K562 (cell line): ENCODE data around the gene PLXND1. TPM values are rescaled to one million over a fixed set of nuclear protein-coding genes. Genes with fewer than 3 reads are reported as not detected.

Experiments
- ATAC-seq: fragments of 200-7000 bp; cut with Tn5 transposase; 3 replicates; pipeline ENCODE4 v1.9.1; 2020; ENCODE audit warnings: moderate library complexity
- BruUV-seq: library from RNA; stranded (reverse); fragments of 400-500 nt; replicated peaks from 2 replicates; lab custom pipeline; 2021; lab: Mats Ljungman, UMichigan
- CTCF ChIA-PET: fragments of 300-600 bp; formaldehyde crosslinking; extraction: SDS; loops from one replicate; lab custom pipeline; 2021; ENCODE audit warnings: low intra/inter-chr PET ratio; lab: Yijun Ruan, JAX
- POLR2A ChIA-PET: fragments of 300-600, 350-650 bp; sonication (Branson Sonifier 250); formaldehyde crosslinking; extraction: SDS; loops from one replicate; lab custom pipeline; 2021; ENCODE audit warnings: antibody characterized with exemption, inconsistent platforms; lab: Yijun Ruan, JAX
- DNase-seq, 4 experiments: peaks; one replicate each; pipeline versions ENCODE4 v3.0.0 to v3.0.0-alpha.2; 2011 to 2018; ENCODE audit warnings: low spot score in 3 of 4, mixed read lengths in 3 of 4; ENCODE audit errors: extremely low read depth in 1 of 4
- FAIRE-seq: peaks from 2 replicates; lab custom pipeline; 2011; peaks lifted over from hg19 to GRCh38; lab: Jason Lieb, UNC
- H2AFZ ChIP-seq: 2 replicates; pipeline ENCODE4 v1.6.0; 2011; ENCODE audit warnings: low read depth, low read length, control low read depth, inconsistent platforms
- H3K27ac ChIP-seq: fragments of 200-600 bp; 3 replicates; pipeline ENCODE4 v1.8.0; 2011; ENCODE audit warnings: low read depth, mild to moderate bottlenecking, control low read depth, inconsistent platforms, low read length, moderate library complexity, mixed read lengths; ENCODE audit errors: extremely low read depth
- H3K27me3 ChIP-seq, 2 experiments: fragments of 300-600 bp in 1 of 2; 2 replicates in 1 of 2; 3 replicates in 1 of 2; pipeline versions ENCODE4 v1.6.0 to v1.8.0; 2011; ENCODE audit warnings: inconsistent platforms in 2 of 2, low read length in 2 of 2, mild to moderate bottlenecking in 1 of 2, mixed read lengths in 1 of 2, moderate library complexity in 1 of 2; ENCODE audit not compliant: control insufficient read depth in 2 of 2, insufficient read depth in 2 of 2
- H3K36me3 ChIP-seq: fragments of 300-600 bp; 3 replicates; pipeline ENCODE4 v1.8.0; 2011; ENCODE audit warnings: mild to moderate bottlenecking, low read length, inconsistent platforms; ENCODE audit not compliant: control insufficient read depth, insufficient read depth
- H3K4me1 ChIP-seq, 2 experiments: fragments of 200-600 bp in 1 of 2; replicated peaks in 1 of 2; 2 replicates in 1 of 2; 3 replicates in 1 of 2; pipeline versions ENCODE4 v1.5.1 to v1.8.0; 2011; ENCODE audit warnings: inconsistent platforms in 2 of 2, low read length in 2 of 2, mild to moderate bottlenecking in 1 of 2, mixed read lengths in 1 of 2, moderate library complexity in 1 of 2; ENCODE audit not compliant: control insufficient read depth in 2 of 2, insufficient read depth in 2 of 2
- H3K4me2 ChIP-seq: 2 replicates; pipeline ENCODE4 v1.6.1; 2011; ENCODE audit warnings: low read length, control low read depth, inconsistent platforms, mixed read lengths; ENCODE audit not compliant: insufficient read depth
- H3K4me3 ChIP-seq: fragments of 200-600 bp; sonication (generic), shearing (Covaris generic); 2 replicates; pipeline ENCODE4 v1.5.1; 2016; ENCODE audit warnings: control low read depth, inconsistent platforms
- H3K79me2 ChIP-seq: fragments of 200-600 bp; 3 replicates; pipeline ENCODE4 v1.8.0; 2011; ENCODE audit warnings: low read length, inconsistent platforms; ENCODE audit not compliant: control insufficient read depth, insufficient read depth
- H3K9ac ChIP-seq, 2 experiments: 2 replicates each; pipeline versions ENCODE4 v1.6.0 to v1.6.1; 2011; ENCODE audit warnings: low read depth in 2 of 2, low read length in 2 of 2, control low read depth in 1 of 2, inconsistent platforms in 1 of 2, mild to moderate bottlenecking in 1 of 2, mixed read lengths in 1 of 2; ENCODE audit not compliant: insufficient read depth in 1 of 2
- H3K9me1 ChIP-seq: one replicate; pipeline ENCODE4 v1.6.0; 2011; ENCODE audit warnings: inconsistent platforms, mild to moderate bottlenecking, low read length, moderate library complexity; ENCODE audit not compliant: control insufficient read depth, insufficient read depth
- H3K9me3 ChIP-seq: replicated peaks from 2 replicates; pipeline ENCODE4 v1.5.1; 2011; ENCODE audit warnings: low read depth, low read length, inconsistent platforms; ENCODE audit not compliant: control insufficient read depth, insufficient read depth
- H4K20me1 ChIP-seq: replicated peaks from 2 replicates; pipeline ENCODE4 v1.6.1; 2011; ENCODE audit warnings: low read length, inconsistent platforms, mixed read lengths; ENCODE audit not compliant: control insufficient read depth, insufficient read depth
- BCOR ChIP-seq: fragments of 450-650 bp; IDR thresholded peaks from 2 replicates; pipeline ENCODE4 v1.6.1; 2016
- JUN ChIP-seq, 2 experiments: sonication (generic) in 1 of 2; formaldehyde crosslinking in 1 of 2; IDR thresholded peaks; 2 replicates each; pipeline versions ENCODE4 v1.6.1 to v1.8.0; 2012 to 2022; ENCODE audit warnings: borderline replicate concordance in 2 of 2, mild to moderate bottlenecking in 2 of 2, improper control_type of control experiment in 1 of 2, low read depth in 1 of 2, low read length in 1 of 2, missing genetic modification reagents in 1 of 2
- RUNX1 ChIP-seq: sonication (generic); IDR thresholded peaks from 2 replicates; pipeline ENCODE4 v1.6.1; 2016; ENCODE audit warnings: antibody characterized with exemption, low read depth
- ZNF354B ChIP-seq: fragments of 250-450 bp; sonication (Bioruptor Pico); IDR thresholded peaks from 2 replicates; pipeline ENCODE4 v1.4.0; 2020
- WGBS: fragments of 100-300 bp; shearing (Covaris generic); methylation state at CpG from one replicate; pipeline ENCODE4 v1.1.6; 2016; ENCODE audit warnings: low coverage, mixed read lengths; ENCODE audit not compliant: insufficient coverage; ENCODE audit errors: missing lambda C conversion rate; 5-methylcytosine and 5-hydroxymethylcytosine counted together
- in situ Hi-C: fragments of 300-500 bp; cut with MboI; formaldehyde crosslinking; loops from 4 replicates; pipeline ENCODE4 v1.15.0; 2018; ENCODE audit warnings: inconsistent platforms, mixed read lengths
- intact Hi-C: fragments of 100-400 bp; cut with micrococcal nuclease; formaldehyde crosslinking; loops from 2 replicates; pipeline ENCODE4 v1.14.2; 2022
- polyA plus RNA-seq, 8 experiments: library from polyadenylated mRNA; depleted of rRNA in 4 of 8; stranded (reverse) in 5 of 8; unstranded in 3 of 8; fragments of >200 nt; fragmentation: Nextera tagmentation in 2 of 8; fragmentation: Illumina TruSeq in 1 of 8; extraction: Ambion mirVana in 2 of 8; extraction: Trizol in 1 of 8; gene quantifications; 2 replicates each; pipeline versions ENCODE4 v1.2.1 to v1.2.3, GENCODE V29; 2011 to 2014; ENCODE audit warnings: inconsistent platforms in 1 of 8, missing spikeins in 1 of 8
- total RNA-seq, 7 experiments: library from RNA; depleted of rRNA in 6 of 7; stranded (reverse); fragments of >200 nt in 6 of 7; fragmentation: Illumina TruSeq in 2 of 7; extraction: Trizol in 2 of 7; gene quantifications; 2 replicates each; pipeline versions ENCODE4 v1.2.1 to v1.2.3, GENCODE V29; 2011 to 2021; ENCODE audit warnings: low replicate concordance in 1 of 7
- TF ChIP-seq, protein P1 (sequence below): fragments of 450-650 bp; conservative IDR thresholded peaks from 2 replicates; pipeline ENCODE4 v1.6.1; 2016; ENCODE audit warnings: missing genetic modification characterization, low read depth, mild to moderate bottlenecking, control low read depth, missing compliant biosample characterization
- TF ChIP-seq, protein P2 (sequence below): sonication (generic); formaldehyde crosslinking; IDR thresholded peaks from 2 replicates; pipeline ENCODE4 v1.5.0; 2020; ENCODE audit warnings: missing genetic modification reagents
- TF ChIP-seq, protein P3 (sequence below): sonication (generic); formaldehyde crosslinking; IDR thresholded peaks from 2 replicates; pipeline ENCODE4 v1.8.0; 2022; ENCODE audit warnings: mild to moderate bottlenecking, missing genetic modification reagents
- TF ChIP-seq, protein P4 (sequence below): fragments of 250-450 bp; sonication (Bioruptor Pico); IDR thresholded peaks from 2 replicates; pipeline ENCODE4 v1.9.0; 2021; ENCODE audit warnings: mild to moderate bottlenecking, inconsistent platforms
- TF ChIP-seq, protein P5 (sequence below): fragments of 450-650 bp; IDR thresholded peaks from 2 replicates; pipeline ENCODE4 v1.6.1; 2017; ENCODE audit warnings: antibody characterized with exemption, mild to moderate bottlenecking

PLXND1 gene
- total and polyA plus RNA-seq, 9 of the 15 experiments (the other 6 are each of a cell fraction or from before 2014, with no cell fraction given): 0.34 to 28.8 (median 14.0) TPM

DNA sequence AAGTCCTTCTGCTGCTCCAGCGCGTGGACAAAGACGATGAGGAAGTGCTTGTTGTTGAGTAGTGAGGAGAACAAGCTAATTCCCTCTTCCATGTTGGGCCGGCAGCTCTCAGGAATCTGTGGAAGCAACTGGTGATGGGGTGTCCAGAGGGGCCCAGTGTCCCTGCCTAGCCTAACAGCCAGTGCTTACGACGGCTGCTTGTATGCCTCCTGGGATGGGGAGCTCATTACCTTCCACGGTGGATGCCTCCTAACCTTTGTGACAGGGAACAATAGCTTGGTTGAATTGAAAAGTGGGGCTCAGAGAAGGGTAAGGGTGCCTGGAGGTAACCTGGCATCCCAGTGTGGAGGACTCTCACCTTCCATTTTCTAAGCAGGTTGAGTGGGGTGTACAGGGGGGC is 40.6 kb downstream of the PLXND1 start (continued):
- TF ChIP-seq, protein P1, sequence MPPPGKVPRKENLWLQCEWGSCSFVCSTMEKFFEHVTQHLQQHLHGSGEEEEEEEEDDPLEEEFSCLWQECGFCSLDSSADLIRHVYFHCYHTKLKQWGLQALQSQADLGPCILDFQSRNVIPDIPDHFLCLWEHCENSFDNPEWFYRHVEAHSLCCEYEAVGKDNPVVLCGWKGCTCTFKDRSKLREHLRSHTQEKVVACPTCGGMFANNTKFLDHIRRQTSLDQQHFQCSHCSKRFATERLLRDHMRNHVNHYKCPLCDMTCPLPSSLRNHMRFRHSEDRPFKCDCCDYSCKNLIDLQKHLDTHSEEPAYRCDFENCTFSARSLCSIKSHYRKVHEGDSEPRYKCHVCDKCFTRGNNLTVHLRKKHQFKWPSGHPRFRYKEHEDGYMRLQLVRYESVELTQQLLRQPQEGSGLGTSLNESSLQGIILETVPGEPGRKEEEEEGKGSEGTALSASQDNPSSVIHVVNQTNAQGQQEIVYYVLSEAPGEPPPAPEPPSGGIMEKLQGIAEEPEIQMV (tag): no peak
- TF ChIP-seq BCOR: peak; percentile 53
- TF ChIP-seq, all 486 proteins: peak for 2

DNA sequence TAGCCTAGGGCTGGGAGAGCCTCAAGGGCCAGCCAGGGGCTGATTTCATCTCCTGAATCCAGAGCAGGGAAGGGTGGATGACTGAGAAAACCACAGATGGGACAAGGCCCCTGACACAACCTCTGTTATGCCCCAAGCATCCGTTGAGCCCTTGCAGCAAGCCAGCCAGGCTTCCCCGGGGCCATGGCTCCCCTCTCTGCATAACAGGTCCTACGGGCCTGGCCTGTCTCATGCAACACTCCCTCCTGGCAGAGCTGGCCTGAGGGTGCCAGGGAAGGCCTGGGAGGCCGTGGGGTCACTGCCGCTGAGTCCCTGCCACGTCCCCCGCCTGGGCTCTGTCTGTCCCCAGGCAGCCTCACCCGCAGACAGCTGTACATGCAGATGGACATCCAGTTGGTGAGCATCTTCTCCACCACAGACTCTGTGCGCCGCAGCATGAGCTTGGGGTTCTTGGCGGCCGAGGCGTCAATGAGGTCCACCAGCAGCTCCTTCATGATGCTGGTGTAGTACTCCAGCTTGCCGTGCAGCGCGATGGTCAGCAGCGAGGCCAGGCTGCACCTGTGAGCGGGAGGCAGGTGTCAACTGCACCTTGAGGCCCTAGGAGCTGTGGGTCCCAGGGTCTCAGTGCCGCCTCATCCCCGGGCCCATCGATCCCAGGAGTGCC is 41.4 kb downstream of the PLXND1 start:
- no peak overlapping the region for H2AFZ ChIP-seq
- BruUV-seq: no TSS peak
- POLR2A ChIA-PET: interaction anchor here (0.5 to 1.1 kb wide), 3 partner anchors 11 to 149 kb away, joined by 3 to 4 read pairs (median 3); no protein-coding TSS in a partner anchor
- H3K9me3 ChIP-seq: no peaks in the 10 kb centered on the region
- H3K4me3 ChIP-seq: no peak overlapping the region
- in situ Hi-C loops: no loop called here
- H3K36me3 ChIP-seq: peaks cover 15% of the 10 kb centered on the region; the same call in 1 of the 3 replicates
- H3K4me1 ChIP-seq: peaks cover 0 to 21% of the 10 kb centered on the region in 2 experiments; a peak in 2 of 5 replicates
- FAIRE-seq (no peak), DNase-seq (no peak), ATAC-seq (no peak)
- no peaks in the 10 kb centered on the region for H3K9me1 ChIP-seq
- no peak overlapping the region for H3K4me2 ChIP-seq
- H3K27me3 ChIP-seq: no peaks in the 10 kb centered on the region
- no peak overlapping the region for H3K27ac ChIP-seq
- CTCF ChIA-PET: no interaction called here
- 90% methylated on average over 8 of the region's 21 CpGs for whole genome bisulfite sequencing
- intact Hi-C loops: no loop called here
- H4K20me1 ChIP-seq: no peaks in the 10 kb centered on the region
- peak overlapping the region in 1 of 2 experiments; percentile 52; a peak in 2 of 4 replicates for H3K9ac ChIP-seq
- H3K79me2 ChIP-seq: no peaks in the 10 kb centered on the region
- TF ChIP-seq RUNX1 (no peak), ZNF354B (CRISPR knock-in tag) (no peak), JUN (IDR thresholded peaks at IDR 0.05; ENCODE audit: borderline replicate concordance, low read depth, low read length) (no peak), JUN (CRISPR knock-in tag; IDR thresholded peaks at IDR 0.05; ENCODE audit: borderline replicate concordance) (no peak)
- TF ChIP-seq, protein P2, sequence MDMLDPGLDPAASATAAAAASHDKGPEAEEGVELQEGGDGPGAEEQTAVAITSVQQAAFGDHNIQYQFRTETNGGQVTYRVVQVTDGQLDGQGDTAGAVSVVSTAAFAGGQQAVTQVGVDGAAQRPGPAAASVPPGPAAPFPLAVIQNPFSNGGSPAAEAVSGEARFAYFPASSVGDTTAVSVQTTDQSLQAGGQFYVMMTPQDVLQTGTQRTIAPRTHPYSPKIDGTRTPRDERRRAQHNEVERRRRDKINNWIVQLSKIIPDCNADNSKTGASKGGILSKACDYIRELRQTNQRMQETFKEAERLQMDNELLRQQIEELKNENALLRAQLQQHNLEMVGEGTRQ: no peak
- TF ChIP-seq, protein P3, sequence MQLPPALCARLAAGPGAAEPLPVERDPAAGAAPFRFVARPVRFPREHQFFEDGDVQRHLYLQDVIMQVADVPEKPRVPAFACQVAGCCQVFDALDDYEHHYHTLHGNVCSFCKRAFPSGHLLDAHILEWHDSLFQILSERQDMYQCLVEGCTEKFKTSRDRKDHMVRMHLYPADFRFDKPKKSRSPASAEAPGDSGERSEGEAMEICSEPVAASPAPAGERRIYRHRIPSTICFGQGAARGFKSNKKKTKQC: no peak
- TF ChIP-seq, protein P4, sequence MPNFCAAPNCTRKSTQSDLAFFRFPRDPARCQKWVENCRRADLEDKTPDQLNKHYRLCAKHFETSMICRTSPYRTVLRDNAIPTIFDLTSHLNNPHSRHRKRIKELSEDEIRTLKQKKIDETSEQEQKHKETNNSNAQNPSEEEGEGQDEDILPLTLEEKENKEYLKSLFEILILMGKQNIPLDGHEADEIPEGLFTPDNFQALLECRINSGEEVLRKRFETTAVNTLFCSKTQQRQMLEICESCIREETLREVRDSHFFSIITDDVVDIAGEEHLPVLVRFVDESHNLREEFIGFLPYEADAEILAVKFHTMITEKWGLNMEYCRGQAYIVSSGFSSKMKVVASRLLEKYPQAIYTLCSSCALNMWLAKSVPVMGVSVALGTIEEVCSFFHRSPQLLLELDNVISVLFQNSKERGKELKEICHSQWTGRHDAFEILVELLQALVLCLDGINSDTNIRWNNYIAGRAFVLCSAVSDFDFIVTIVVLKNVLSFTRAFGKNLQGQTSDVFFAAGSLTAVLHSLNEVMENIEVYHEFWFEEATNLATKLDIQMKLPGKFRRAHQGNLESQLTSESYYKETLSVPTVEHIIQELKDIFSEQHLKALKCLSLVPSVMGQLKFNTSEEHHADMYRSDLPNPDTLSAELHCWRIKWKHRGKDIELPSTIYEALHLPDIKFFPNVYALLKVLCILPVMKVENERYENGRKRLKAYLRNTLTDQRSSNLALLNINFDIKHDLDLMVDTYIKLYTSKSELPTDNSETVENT (CRISPR knock-in tag): no peak
- TF ChIP-seq, protein P5, sequence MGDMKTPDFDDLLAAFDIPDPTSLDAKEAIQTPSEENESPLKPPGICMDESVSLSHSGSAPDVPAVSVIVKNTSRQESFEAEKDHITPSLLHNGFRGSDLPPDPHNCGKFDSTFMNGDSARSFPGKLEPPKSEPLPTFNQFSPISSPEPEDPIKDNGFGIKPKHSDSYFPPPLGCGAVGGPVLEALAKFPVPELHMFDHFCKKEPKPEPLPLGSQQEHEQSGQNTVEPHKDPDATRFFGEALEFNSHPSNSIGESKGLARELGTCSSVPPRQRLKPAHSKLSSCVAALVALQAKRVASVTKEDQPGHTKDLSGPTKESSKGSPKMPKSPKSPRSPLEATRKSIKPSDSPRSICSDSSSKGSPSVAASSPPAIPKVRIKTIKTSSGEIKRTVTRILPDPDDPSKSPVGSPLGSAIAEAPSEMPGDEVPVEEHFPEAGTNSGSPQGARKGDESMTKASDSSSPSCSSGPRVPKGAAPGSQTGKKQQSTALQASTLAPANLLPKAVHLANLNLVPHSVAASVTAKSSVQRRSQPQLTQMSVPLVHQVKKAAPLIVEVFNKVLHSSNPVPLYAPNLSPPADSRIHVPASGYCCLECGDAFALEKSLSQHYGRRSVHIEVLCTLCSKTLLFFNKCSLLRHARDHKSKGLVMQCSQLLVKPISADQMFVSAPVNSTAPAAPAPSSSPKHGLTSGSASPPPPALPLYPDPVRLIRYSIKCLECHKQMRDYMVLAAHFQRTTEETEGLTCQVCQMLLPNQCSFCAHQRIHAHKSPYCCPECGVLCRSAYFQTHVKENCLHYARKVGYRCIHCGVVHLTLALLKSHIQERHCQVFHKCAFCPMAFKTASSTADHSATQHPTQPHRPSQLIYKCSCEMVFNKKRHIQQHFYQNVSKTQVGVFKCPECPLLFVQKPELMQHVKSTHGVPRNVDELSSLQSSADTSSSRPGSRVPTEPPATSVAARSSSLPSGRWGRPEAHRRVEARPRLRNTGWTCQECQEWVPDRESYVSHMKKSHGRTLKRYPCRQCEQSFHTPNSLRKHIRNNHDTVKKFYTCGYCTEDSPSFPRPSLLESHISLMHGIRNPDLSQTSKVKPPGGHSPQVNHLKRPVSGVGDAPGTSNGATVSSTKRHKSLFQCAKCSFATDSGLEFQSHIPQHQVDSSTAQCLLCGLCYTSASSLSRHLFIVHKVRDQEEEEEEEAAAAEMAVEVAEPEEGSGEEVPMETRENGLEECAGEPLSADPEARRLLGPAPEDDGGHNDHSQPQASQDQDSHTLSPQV: no peak
